ENCODE measurements around the gene EIF2S3.

- TF ChIP-seq CTCF (IDR thresholded peaks at IDR 0.05) (no peak), POLR2A (IDR thresholded peaks at IDR 0.05) (no peak)
Observed at GRCh38 chrX:24069877-24070276, 15.1 kb downstream of the EIF2S3 start.

All from testis (tissue), 2 donors.